HepG2 (cell line): ENCODE data around the gene IBA57. TPM values are rescaled to one million over a fixed set of nuclear protein-coding genes. Genes with fewer than 3 reads are reported as not detected.

Experiments used
- CSRNP1 ChIP-seq: sonication (generic); formaldehyde crosslinking; IDR thresholded peaks from 2 replicates; pipeline ENCODE4 v1.8.1; 2023; ENCODE audit warnings: mild to moderate bottlenecking, missing genetic modification reagents
- FOXO1 ChIP-seq: sonication (generic); formaldehyde crosslinking; IDR thresholded peaks from 2 replicates; pipeline ENCODE4 v1.4.0; 2020; ENCODE audit warnings: missing genetic modification reagents
- HINFP ChIP-seq: sonication (generic); formaldehyde crosslinking; IDR thresholded peaks from 2 replicates; pipeline ENCODE4 v1.4.0; 2020; ENCODE audit warnings: low read depth, mild to moderate bottlenecking, missing genetic modification reagents
- KIAA2018 ChIP-seq: sonication (generic); formaldehyde crosslinking; IDR thresholded peaks from 2 replicates; pipeline ENCODE4 v1.5.0; 2020; ENCODE audit warnings: mild to moderate bottlenecking, missing genetic modification reagents, borderline replicate concordance
- MLX ChIP-seq: IDR thresholded peaks from 2 replicates; pipeline ENCODE4 v1.6.1; 2016
- NFKB2 ChIP-seq: sonication (generic); formaldehyde crosslinking; IDR thresholded peaks from 2 replicates; pipeline ENCODE4 v1.4.0; 2020; ENCODE audit warnings: missing genetic modification reagents, borderline replicate concordance
- NRL ChIP-seq: sonication (generic); formaldehyde crosslinking; IDR thresholded peaks from 2 replicates; pipeline ENCODE4 v1.5.0; 2020; ENCODE audit warnings: missing genetic modification reagents, mild to moderate bottlenecking, moderate library complexity, borderline replicate concordance
- RARA ChIP-seq: IDR thresholded peaks from 2 replicates; pipeline ENCODE4 v1.6.1; 2016; ENCODE audit warnings: missing genetic modification reagents, missing compliant biosample characterization
- SAP130 ChIP-seq: IDR thresholded peaks from 2 replicates; pipeline ENCODE4 v1.6.1; 2016; ENCODE audit warnings: low read depth
- SKIL ChIP-seq: sonication (generic); formaldehyde crosslinking; IDR thresholded peaks from 2 replicates; pipeline ENCODE4 v1.8.0; 2022; ENCODE audit warnings: missing genetic modification reagents, mild to moderate bottlenecking, moderate library complexity, borderline replicate concordance
- ZNF431 ChIP-seq: sonication (generic); formaldehyde crosslinking; IDR thresholded peaks from 2 replicates; pipeline ENCODE4 v1.9.0; 2022; ENCODE audit warnings: missing genetic modification reagents, low read depth, mild to moderate bottlenecking, borderline replicate concordance
- ZNF788 ChIP-seq: sonication (generic); formaldehyde crosslinking; IDR thresholded peaks from 2 replicates; pipeline ENCODE4 v1.5.0; 2020; ENCODE audit warnings: mild to moderate bottlenecking, missing genetic modification reagents, borderline replicate concordance
- polyA plus RNA-seq, 8 experiments: library from polyadenylated mRNA; depleted of rRNA in 3 of 8; stranded (reverse) in 7 of 8; unstranded in 1 of 8; fragments of >200 nt; fragmentation: Illumina TruSeq in 4 of 8; extraction: Trizol in 4 of 8; gene quantifications; 2 replicates each; pipeline versions ENCODE4 v1.2.1 to v1.2.3, GENCODE V29; 2011 to 2016; ENCODE audit warnings: low read depth in 4 of 8, missing spikeins in 1 of 8, mixed read lengths in 1 of 8; ENCODE audit not compliant: insufficient read depth in 1 of 8
- total RNA-seq, 5 experiments: library from RNA; depleted of rRNA; stranded (reverse); fragments of >200 nt; fragmentation: Illumina TruSeq; extraction: Trizol; gene quantifications; 2 replicates each; pipeline ENCODE4 v1.2.3, GENCODE V29; 2016; ENCODE audit warnings: low read depth in 1 of 5

Gene IBA57
- total and polyA plus RNA-seq, 2 of the 13 experiments (the other 11 are each of a cell fraction or from before 2014, with no cell fraction given): 2.3 to 10.2 TPM

GRCh38 chr1:228166170-228166936, 749 bp downstream of the IBA57 start (continued):
- TF ChIP-seq SKIL (CRISPR knock-in tag) (no peak), RARA (CRISPR knock-in tag) (peak; percentile 50; the same call in 1 of the 2 replicates), NRL (CRISPR knock-in tag) (no peak), CSRNP1 (CRISPR knock-in tag) (peak; percentile 57; the same call in 1 of the 2 replicates), SAP130 (peak; percentile 94), ZNF431 (CRISPR knock-in tag) (no peak), KIAA2018 (CRISPR knock-in tag) (no peak), FOXO1 (CRISPR knock-in tag) (peak; percentile 61), MLX (no peak), ZNF788 (CRISPR knock-in tag) (no peak), NFKB2 (0 out of 2 replicates have a peak, but pooled peaks have one; percentile 20), HINFP (no peak)
